ENCODE measurements around the gene HGF. TPM values are rescaled to one million over a fixed set of nuclear protein-coding genes. Genes with fewer than 3 reads are reported as not detected.
"Not testable (repeated sequence)": the region's sequence is repeated elsewhere in the genome, so short reads cannot be mapped to it uniquely, and the experiment has no call there.

HGF gene
- total RNA-seq (not detected in 2 replicates), polyA plus RNA-seq (0.10 and 0.25 TPM in 2 replicates), polyA minus RNA-seq (0.17 and 0.43 TPM in 2 replicates)
- total RNA-seq (2013) = 0.65 TPM

- H3K9ac ChIP-seq (ENCODE audit: low read length) = peak within 1 kb of the TSS; percentile 44
- ChIA-PET POLR2A (no interaction called here), CTCF (no interaction called here)
- H2AFZ ChIP-seq (ENCODE audit: insufficient read depth, low read depth, low read length, poor library complexity, severe bottlenecking) = peak within 1 kb of the TSS; percentile 54
- no peaks in the 10 kb centered on the region for H4K20me1 ChIP-seq (ENCODE audit: control insufficient read depth, insufficient read depth, low read length, poor library complexity, severe bottlenecking)
- no peaks in the 10 kb centered on the region for H3K9me3 ChIP-seq (ENCODE audit: control extremely low read depth in 1 of 3, control insufficient read depth in 2 of 3, insufficient read depth in 1 of 3, low read length in 2 of 3)
- DNase-seq (no peak), ATAC-seq (ENCODE audit: low read depth) (no peak)
- H3K4me2 ChIP-seq (replicated peaks; ENCODE audit: low read depth, low read length, poor library complexity, severe bottlenecking) = peak within 1 kb of the TSS; percentile 45
- H3K27ac ChIP-seq (ENCODE audit: low read length in 2 of 2) = no peak within 1 kb of the TSS
- Mint-ChIP-seq H3K27me3 (no peaks in the 10 kb centered on the region), H3K4me1 (peaks cover 9% of the 10 kb centered on the region), H3K9me3 (ENCODE audit: insufficient read depth) (no peaks in the 10 kb centered on the region), H3K4me3 (peak within 1 kb of the TSS; percentile 71), H3K27ac (no peak within 1 kb of the TSS)
- no peak for TF ChIP-seq CTCF (IDR thresholded peaks at IDR 0.05)
- no peak for TF ChIP-seq EZH2 (IDR thresholded peaks at IDR 0.05; ENCODE audit: borderline replicate concordance, insufficient read depth, low read depth, low read length, poor library complexity, severe bottlenecking)
- H3K4me3 ChIP-seq (ENCODE audit: control extremely low read depth in 1 of 5, extremely low read depth in 1 of 5, insufficient read depth in 1 of 5, low read depth in 2 of 5, low read length in 4 of 5) = peak within 1 kb of the TSS in 4 of 5 experiments; percentile 10 to 77 (median 17)
- no peaks in the 10 kb centered on the region for H3K4me1 ChIP-seq (ENCODE audit: control insufficient read depth in 2 of 2, insufficient read depth in 2 of 2, low read length in 2 of 2)
- whole genome bisulfite sequencing (ENCODE audit: insufficient coverage) = 49% methylated on average over 7 of the region's 15 CpGs
- intact Hi-C loops (cut with micrococcal nuclease) = no loop called here
- no peaks in the 10 kb centered on the region for H3K27me3 ChIP-seq (replicated peaks in 1 of 4; ENCODE audit: control extremely low read depth in 1 of 4, control insufficient read depth in 3 of 4, insufficient read depth in 4 of 4, low read length in 3 of 4)
- H3K36me3 ChIP-seq (replicated peaks in 1 of 2; ENCODE audit: control extremely low read depth in 1 of 2, control insufficient read depth in 1 of 2, extremely low read depth in 1 of 2, insufficient read depth in 2 of 2, low read length in 1 of 2) = no peaks in the 10 kb centered on the region
- no peaks in the 10 kb centered on the region for H3K79me2 ChIP-seq (ENCODE audit: control insufficient read depth, insufficient read depth, low read length)
Observed at GRCh38 chr7:81769891-81770727, at the start of gene HGF. Gene HGF, minus strand, starts transcription at chr7:81770047. Its CDS starts 76 bp downstream, at chr7:81769971.

- TF ChIP-seq CTCF (IDR thresholded peaks at IDR 0.05) = no peak
- no peak for TF ChIP-seq EZH2 (IDR thresholded peaks at IDR 0.05; ENCODE audit: borderline replicate concordance, insufficient read depth, low read depth, low read length, poor library complexity, severe bottlenecking)
- Histone ChIP-seq H3K4me2 (replicated peaks; ENCODE audit: low read depth, low read length, poor library complexity, severe bottlenecking) (no peak overlapping the region), H3K27me3 (replicated peaks in 1 of 4; ENCODE audit: control extremely low read depth in 1 of 4, control insufficient read depth in 3 of 4, insufficient read depth in 4 of 4, low read length in 3 of 4) (no peaks in the 10 kb centered on the region), H3K4me3 (ENCODE audit: control extremely low read depth in 1 of 5, extremely low read depth in 1 of 5, insufficient read depth in 1 of 5, low read depth in 2 of 5, low read length in 4 of 5) (no peak overlapping the region), H3K9ac (ENCODE audit: low read length) (no peak overlapping the region), H4K20me1 (ENCODE audit: control insufficient read depth, insufficient read depth, low read length, poor library complexity, severe bottlenecking) (no peaks in the 10 kb centered on the region), H3K4me1 (ENCODE audit: control insufficient read depth in 2 of 2, insufficient read depth in 2 of 2, low read length in 2 of 2) (no peaks in the 10 kb centered on the region), H3K79me2 (ENCODE audit: control insufficient read depth, insufficient read depth, low read length) (no peaks in the 10 kb centered on the region), H3K27ac (ENCODE audit: low read length in 2 of 2) (no peak overlapping the region), H3K9me3 (ENCODE audit: control extremely low read depth in 1 of 3, control insufficient read depth in 2 of 3, insufficient read depth in 1 of 3, low read length in 2 of 3) (no peaks in the 10 kb centered on the region), H3K36me3 (replicated peaks in 1 of 2; ENCODE audit: control extremely low read depth in 1 of 2, control insufficient read depth in 1 of 2, extremely low read depth in 1 of 2, insufficient read depth in 2 of 2, low read length in 1 of 2) (no peaks in the 10 kb centered on the region), H2AFZ (ENCODE audit: insufficient read depth, low read depth, low read length, poor library complexity, severe bottlenecking) (no peak overlapping the region)
- Mint-ChIP-seq H3K27me3 (no peaks in the 10 kb centered on the region), H3K9me3 (ENCODE audit: insufficient read depth) (no peaks in the 10 kb centered on the region), H3K27ac (no peak overlapping the region), H3K4me1 (peaks cover 4% of the 10 kb centered on the region), H3K4me3 (no peak overlapping the region)
- ATAC-seq (ENCODE audit: low read depth) = no peak
- CTCF ChIA-PET = interaction anchor here (0.6 kb wide), 1 partner anchor 73 kb away, joined by 3 read pairs; no protein-coding TSS in a partner anchor
- DNase-seq = no peak
- intact Hi-C loops (cut with micrococcal nuclease) = no loop called here
- no CpG with 5 or more reads among the region's 3 CpGs for WGBS (ENCODE audit: insufficient coverage)
- POLR2A ChIA-PET = no interaction called here
Observed at GRCh38 chr7:81816312-81816711, 46.5 kb upstream of the HGF start.

GRCh38 chr7:81812866-81813476 lies 43.1 kb upstream of the HGF start:
- H3K27me3 ChIP-seq (replicated peaks in 1 of 4; ENCODE audit: control extremely low read depth in 1 of 4, control insufficient read depth in 3 of 4, insufficient read depth in 4 of 4, low read length in 3 of 4); H3K4me2 ChIP-seq (replicated peaks; ENCODE audit: low read depth, low read length, poor library complexity, severe bottlenecking); H3K27ac ChIP-seq (ENCODE audit: low read length in 2 of 2); H3K79me2 ChIP-seq (ENCODE audit: control insufficient read depth, insufficient read depth, low read length); H3K9ac ChIP-seq (ENCODE audit: low read length); intact Hi-C loops (cut with micrococcal nuclease); H3K4me3 ChIP-seq (ENCODE audit: control extremely low read depth in 1 of 5, extremely low read depth in 1 of 5, insufficient read depth in 1 of 5, low read depth in 2 of 5, low read length in 4 of 5); H3K4me3 Mint-ChIP-seq; H3K27me3 Mint-ChIP-seq; POLR2A ChIA-PET; ATAC-seq (ENCODE audit: low read depth); H4K20me1 ChIP-seq (ENCODE audit: control insufficient read depth, insufficient read depth, low read length, poor library complexity, severe bottlenecking); H3K4me1 ChIP-seq (ENCODE audit: control insufficient read depth in 2 of 2, insufficient read depth in 2 of 2, low read length in 2 of 2); H3K36me3 ChIP-seq (replicated peaks in 1 of 2; ENCODE audit: control extremely low read depth in 1 of 2, control insufficient read depth in 1 of 2, extremely low read depth in 1 of 2, insufficient read depth in 2 of 2, low read length in 1 of 2); H3K9me3 ChIP-seq (ENCODE audit: control extremely low read depth in 1 of 3, control insufficient read depth in 2 of 3, insufficient read depth in 1 of 3, low read length in 2 of 3); H3K27ac Mint-ChIP-seq; H3K9me3 Mint-ChIP-seq (ENCODE audit: insufficient read depth); H3K4me1 Mint-ChIP-seq; H2AFZ ChIP-seq (ENCODE audit: insufficient read depth, low read depth, low read length, poor library complexity, severe bottlenecking); CTCF ChIA-PET; DNase-seq: not testable (repeated sequence)
- WGBS (ENCODE audit: insufficient coverage) = no CpG with 5 or more reads among the region's 3 CpGs

Measured in B cell (primary cell).